T-cell (primary cell): ENCODE data around the gene LIG1. TPM values are rescaled to one million over a fixed set of nuclear protein-coding genes. Genes with fewer than 3 reads are reported as not detected.
"Not testable (repeated sequence)": the region's sequence is repeated elsewhere in the genome, so short reads cannot be mapped to it uniquely, and the experiment has no call there.

Experiments
- ATAC-seq, 4 experiments: fragments of 200-7000 bp in 3 of 4; fragments of 150-1000 bp in 1 of 4; cut with Tn5 transposase; replicated peaks in 1 of 4; 1 replicate in 3 of 4; 2 replicates in 1 of 4; pipeline ENCODE4 v1.10.0; 2021; ENCODE audit warnings: moderate library complexity in 3 of 4, mild to moderate bottlenecking in 2 of 4, moderate number of reproducible peaks in 1 of 4
- CTCF ChIA-PET, 2 donors: fragments of 300-600 bp; sonication (Branson Sonifier 250); formaldehyde crosslinking; loops; one replicate each; lab custom pipeline; 2022; ENCODE audit warnings: antibody characterized with exemption in 2 of 2; lab: Charles Lee
- POLR2A ChIA-PET, 2 donors: fragments of 300-600 bp; sonication (Branson Sonifier 250); formaldehyde crosslinking; loops; one replicate each; lab custom pipeline; 2022; ENCODE audit warnings: antibody characterized with exemption in 2 of 2; lab: Charles Lee
- DNase-seq, 35 experiments: peaks; one replicate each; pipeline versions ENCODE4 v3.0.0 to v3.0.0-alpha.2; 2013 to 2023
- H3K27ac ChIP-seq: one replicate; pipeline ENCODE4 v1.5.1; 2013; ENCODE audit warnings: low read length
- H3K27me3 ChIP-seq, 2 experiments: replicated peaks in 1 of 2; 1 replicate in 1 of 2; 2 replicates in 1 of 2; pipeline versions ENCODE4 v1.6.1 to v1.7.0; 2013; ENCODE audit warnings: low read length in 1 of 2, mixed read lengths in 1 of 2; ENCODE audit not compliant: control insufficient read depth in 2 of 2, insufficient read depth in 2 of 2; ENCODE audit errors: extremely low read depth in 1 of 2
- H3K36me3 ChIP-seq, 2 donors: 1 replicate in 1 of 2; 2 replicates in 1 of 2; pipeline versions ENCODE4 v1.6.1 to v1.7.0; 2013; ENCODE audit warnings: low read length in 1 of 2; ENCODE audit not compliant: control insufficient read depth in 2 of 2, insufficient read depth in 1 of 2; ENCODE audit errors: extremely low read depth in 1 of 2
- H3K4me1 ChIP-seq, 2 experiments: 1 replicate in 1 of 2; 2 replicates in 1 of 2; pipeline versions ENCODE4 v1.6.1 to v1.7.0; 2013; ENCODE audit warnings: low read length in 2 of 2, mixed read lengths in 1 of 2; ENCODE audit not compliant: insufficient read depth in 2 of 2, control insufficient read depth in 1 of 2; ENCODE audit errors: extremely low read depth in 1 of 2
- H3K4me3 ChIP-seq, 2 donors: 1 replicate in 1 of 2; 2 replicates in 1 of 2; pipeline versions ENCODE4 v1.5.1 to v1.7.0; 2013; ENCODE audit warnings: mild to moderate bottlenecking in 2 of 2, low read length in 1 of 2, moderate library complexity in 1 of 2; ENCODE audit not compliant: control insufficient read depth in 1 of 2; ENCODE audit errors: extremely low read depth in 1 of 2
- H3K9me3 ChIP-seq: 2 replicates; pipeline ENCODE4 v1.7.0; 2013
- H3K27ac Mint-ChIP-seq, 2 donors: one replicate each; pipeline ENCODE4 v1.8.0; 2020 to 2021; ENCODE audit warnings: mild to moderate bottlenecking in 2 of 2, mixed read lengths in 2 of 2
- H3K27me3 Mint-ChIP-seq, 2 donors: one replicate each; pipeline ENCODE4 v1.8.0; 2021 to 2022; ENCODE audit warnings: mixed read lengths in 2 of 2
- H3K36me3 Mint-ChIP-seq: one replicate; pipeline ENCODE4 v1.8.0; 2021; ENCODE audit warnings: mixed read lengths
- H3K4me1 Mint-ChIP-seq, 3 donors: one replicate each; pipeline ENCODE4 v1.8.0; 2020 to 2022; ENCODE audit warnings: mixed read lengths in 3 of 3, mild to moderate bottlenecking in 1 of 3
- H3K4me3 Mint-ChIP-seq, 3 donors: one replicate each; pipeline ENCODE4 v1.8.0; 2020 to 2022; ENCODE audit warnings: mild to moderate bottlenecking in 3 of 3, mixed read lengths in 3 of 3, moderate library complexity in 3 of 3
- H3K9me3 Mint-ChIP-seq, 3 donors: one replicate each; pipeline ENCODE4 v1.8.0; 2020 to 2022; ENCODE audit warnings: mixed read lengths in 3 of 3
- WGBS: methylation state at CpG from one replicate; pipeline ENCODE4 v1.1.5; 2013; ENCODE audit warnings: missing lambda C conversion rate; ENCODE audit not compliant: insufficient coverage; 5-methylcytosine and 5-hydroxymethylcytosine counted together
- total RNA-seq, 35 experiments: library from RNA in 6 of 35; stranded (reverse) in 6 of 35; fragments of 120-200 nt in 1 of 35; gene quantifications; one replicate each; pipeline versions ENCODE4 v1.2.1 to v1.2.4 and lab custom pipeline; 2013 to 2026

LIG1 gene
- total RNA-seq, 5 donors from 2014 or later (not counting 1 experiment from before 2014, with no cell fraction given): 58.7 to 127 (median 112) TPM

DNA sequence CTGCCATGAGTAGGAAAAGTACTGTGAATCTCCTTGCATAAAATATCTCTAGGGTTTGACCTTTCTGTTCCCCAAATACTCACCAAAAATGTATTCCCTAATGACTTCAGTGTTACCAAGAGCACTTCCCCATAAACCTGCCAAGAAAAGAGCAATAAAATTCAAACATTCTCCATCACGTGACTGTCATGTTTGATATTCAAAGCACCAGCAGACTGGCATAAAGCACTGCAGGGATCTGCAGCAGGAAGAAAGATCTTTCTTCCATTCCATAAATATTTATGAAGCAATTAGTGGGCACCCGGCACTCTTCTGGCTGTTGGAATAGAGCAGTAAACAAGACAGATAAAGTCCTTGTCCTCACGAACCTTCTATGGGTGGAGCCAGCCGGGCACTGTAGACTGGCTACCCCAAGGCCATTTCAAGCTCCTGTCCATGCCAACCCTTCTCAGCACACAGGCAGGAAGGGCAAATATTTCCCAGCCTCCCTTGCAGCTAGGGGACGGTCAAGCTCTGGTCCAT lies 79.8 kb downstream of the LIG1 start:
- Histone ChIP-seq H3K36me3 (no peaks in the 10 kb centered on the region), H3K27me3 (peaks cover 0 to 28% of the 10 kb centered on the region in 2 experiments), H3K4me1 (no peaks in the 10 kb centered on the region), H3K9me3 (no peaks in the 10 kb centered on the region), H3K27ac (no peak overlapping the region), H3K4me3 (no peak overlapping the region)
- Mint-ChIP-seq H3K4me1 (no peaks in the 10 kb centered on the region), H3K4me3 (no peak overlapping the region), H3K27me3 (peaks cover 21 to 27% of the 10 kb centered on the region in 2 donors), H3K9me3 (peaks cover 15 to 22% (median 18%) of the 10 kb centered on the region in 3 donors), H3K36me3 (peaks cover 7% of the 10 kb centered on the region), H3K27ac (no peak overlapping the region)
- no peak for ATAC-seq
- no peak for DNase-seq
- WGBS: 89% methylated on average over 4 of the region's 5 CpGs
- CTCF ChIA-PET: interaction anchor here in 1 of 2 donors (0.6 kb wide), 1 partner anchor 28 kb away, joined by 6 read pairs; no protein-coding TSS in a partner anchor
- POLR2A ChIA-PET: no interaction called here

DNA sequence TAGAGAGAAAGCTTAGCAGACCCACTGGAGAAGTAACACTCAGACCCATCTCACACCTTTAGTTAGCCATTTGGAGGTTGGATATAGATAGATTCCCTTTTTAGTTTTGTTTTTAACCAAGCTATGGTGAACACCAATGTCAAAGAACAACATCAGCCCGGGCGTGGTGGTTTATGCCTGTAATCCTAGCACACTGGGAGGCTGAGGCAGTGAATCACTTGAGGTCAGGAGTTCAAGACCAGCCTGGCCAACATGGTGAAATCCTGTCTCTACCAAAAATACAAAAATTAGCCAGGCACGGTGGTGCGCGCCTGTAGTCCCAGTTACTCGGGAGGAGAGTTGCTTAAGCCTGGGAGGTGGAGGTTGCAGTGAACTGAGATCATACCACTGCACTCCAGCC lies 81.2 kb downstream of the LIG1 start:
- ATAC-seq, H3K27ac ChIP-seq, H3K36me3 Mint-ChIP-seq, H3K4me3 Mint-ChIP-seq, H3K4me1 Mint-ChIP-seq, H3K9me3 ChIP-seq, CTCF ChIA-PET, DNase-seq, H3K4me1 ChIP-seq, H3K36me3 ChIP-seq, H3K27ac Mint-ChIP-seq, H3K4me3 ChIP-seq, POLR2A ChIA-PET, H3K9me3 Mint-ChIP-seq: not testable (repeated sequence)
- peaks cover 21 to 27% of the 10 kb centered on the region in 2 donors for H3K27me3 Mint-ChIP-seq
- peaks cover 0 to 28% of the 10 kb centered on the region in 2 experiments for H3K27me3 ChIP-seq
- WGBS: 61% methylated on average over 2 of the region's 6 CpGs

DNA sequence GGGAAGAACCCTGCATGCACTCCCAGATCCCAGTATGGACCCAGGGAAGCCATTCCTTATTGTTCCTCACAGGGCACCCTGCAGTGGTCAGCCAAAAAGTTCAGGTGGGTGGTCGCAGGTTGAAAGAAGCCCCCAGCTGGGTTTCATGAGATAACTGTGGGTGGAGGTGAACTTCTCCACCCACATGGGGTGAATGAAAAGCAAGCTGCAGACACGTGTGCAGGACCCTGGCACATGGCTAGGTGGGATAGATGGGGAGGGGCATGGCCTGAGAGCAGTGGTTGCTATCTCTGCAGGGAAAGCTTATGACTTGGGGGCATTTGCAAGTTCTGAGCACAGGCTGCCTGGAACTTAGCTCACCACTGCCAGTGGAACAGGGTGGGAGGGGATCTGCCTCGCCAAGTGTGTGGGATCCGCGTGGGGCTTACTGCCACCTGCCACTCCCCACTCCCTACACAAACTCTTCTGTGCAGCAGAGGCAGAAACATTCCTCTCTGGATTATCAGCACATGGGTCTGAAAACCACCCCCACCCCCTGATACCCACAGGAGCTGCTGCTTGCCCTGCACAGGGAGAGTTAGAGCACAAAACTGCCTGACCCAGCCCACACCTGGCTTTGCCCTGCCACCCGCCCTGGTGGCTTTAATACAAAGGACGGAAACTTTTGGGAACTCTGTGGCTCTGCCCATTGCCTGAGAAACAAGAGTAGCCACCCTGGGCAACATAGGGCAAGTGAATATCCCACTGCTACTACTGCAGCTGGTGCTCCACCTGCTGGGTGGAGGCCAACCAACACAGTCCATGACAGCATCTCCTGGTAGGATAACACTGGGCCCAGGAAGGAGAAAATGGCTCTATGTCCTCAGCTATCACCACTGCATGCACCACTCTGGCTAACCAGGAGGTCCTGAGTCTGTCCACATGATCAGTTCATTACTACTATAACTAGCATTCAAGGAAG lies 84.0 kb downstream of the LIG1 start:
- ChIA-PET POLR2A (no interaction called here), CTCF (no interaction called here)
- Histone ChIP-seq H3K27me3 (peaks cover 0 to 28% of the 10 kb centered on the region in 2 experiments), H3K36me3 (no peaks in the 10 kb centered on the region), H3K4me1 (no peaks in the 10 kb centered on the region), H3K9me3 (no peaks in the 10 kb centered on the region), H3K4me3 (no peak overlapping the region), H3K27ac (no peak overlapping the region)
- no peaks in the 10 kb centered on the region for H3K36me3 Mint-ChIP-seq
- no peak overlapping the region for H3K27ac Mint-ChIP-seq
- no peaks in the 10 kb centered on the region for H3K9me3 Mint-ChIP-seq
- WGBS: 86% methylated on average over 4 of the region's 7 CpGs
- H3K27me3 Mint-ChIP-seq: peaks cover 18 to 23% of the 10 kb centered on the region in 2 donors
- H3K4me3 Mint-ChIP-seq: no peak overlapping the region
- H3K4me1 Mint-ChIP-seq: no peaks in the 10 kb centered on the region
- DNase-seq: no peak
- ATAC-seq: no peak

DNA sequence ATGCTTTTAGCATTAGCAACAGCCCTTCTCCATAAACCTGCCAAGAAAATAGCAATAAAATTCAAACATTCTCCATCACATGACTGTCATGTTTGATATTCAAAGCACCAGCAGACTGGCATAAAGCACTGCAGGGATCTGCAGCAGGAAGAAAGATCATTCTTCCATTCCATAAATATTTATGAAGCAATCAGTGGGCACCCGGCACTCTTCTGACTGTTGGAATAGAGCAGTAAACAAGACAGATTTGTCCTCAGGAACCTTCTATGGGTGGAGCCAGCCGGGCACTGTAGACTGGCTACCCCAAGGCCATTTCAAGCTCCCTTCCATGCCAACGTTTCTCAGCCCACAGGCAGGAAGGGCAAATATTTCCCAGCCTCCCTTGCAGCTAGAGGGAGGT lies 85.1 kb downstream of the LIG1 start:
- POLR2A ChIA-PET: no interaction called here
- no peak overlapping the region for H3K4me3 Mint-ChIP-seq
- whole genome bisulfite sequencing: no CpG with 5 or more reads among the region's 3 CpGs
- peaks cover 0 to 21% of the 10 kb centered on the region in 2 experiments for H3K27me3 ChIP-seq
- H3K4me1 ChIP-seq: no peaks in the 10 kb centered on the region
- peaks cover 14 to 23% of the 10 kb centered on the region in 2 donors for H3K27me3 Mint-ChIP-seq
- H3K4me1 Mint-ChIP-seq: no peaks in the 10 kb centered on the region
- no peak overlapping the region for H3K27ac Mint-ChIP-seq
- H3K4me3 ChIP-seq: no peak overlapping the region
- DNase-seq: no peak
- H3K36me3 Mint-ChIP-seq: no peaks in the 10 kb centered on the region
- no peak overlapping the region for H3K27ac ChIP-seq
- CTCF ChIA-PET: no interaction called here
- no peaks in the 10 kb centered on the region for H3K36me3 ChIP-seq
- H3K9me3 Mint-ChIP-seq: no peaks in the 10 kb centered on the region
- no peak for ATAC-seq
- H3K9me3 ChIP-seq: no peaks in the 10 kb centered on the region

DNA sequence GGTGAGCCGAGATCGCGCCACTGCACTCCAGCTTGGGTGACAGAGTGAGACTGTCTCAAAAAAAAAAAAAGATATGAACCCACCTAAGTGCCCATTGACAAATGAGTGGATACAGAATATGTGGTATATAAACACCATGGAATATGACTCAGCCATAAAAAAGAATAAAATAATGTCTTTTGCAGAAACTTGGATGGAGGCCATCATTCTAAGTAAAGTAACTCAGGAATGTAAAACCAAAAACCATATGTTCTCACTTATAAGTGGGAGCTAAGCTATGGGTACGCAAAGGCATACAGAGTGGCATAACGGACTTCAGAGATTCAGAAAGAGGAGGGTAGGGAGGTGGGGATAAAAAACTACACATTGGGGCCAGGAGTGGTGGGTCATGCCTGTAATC lies 89.0 kb downstream of the LIG1 start:
- Histone ChIP-seq H3K9me3 (no peaks in the 10 kb centered on the region), H3K36me3 (no peaks in the 10 kb centered on the region), H3K27ac (no peak overlapping the region), H3K27me3 (peaks cover 0 to 6% of the 10 kb centered on the region in 2 experiments), H3K4me3 (no peak overlapping the region), H3K4me1 (no peaks in the 10 kb centered on the region)
- DNase-seq: no peak
- CTCF ChIA-PET: no interaction called here
- 83% methylated on average over 1 of the region's 5 CpGs for WGBS
- H3K4me3 Mint-ChIP-seq: no peak overlapping the region
- no peaks in the 10 kb centered on the region for H3K9me3 Mint-ChIP-seq
- H3K27ac Mint-ChIP-seq: no peak overlapping the region
- H3K27me3 Mint-ChIP-seq: peaks cover 11 to 17% of the 10 kb centered on the region in 2 donors
- peaks cover 4% of the 10 kb centered on the region for H3K36me3 Mint-ChIP-seq
- no peak for ATAC-seq
- POLR2A ChIA-PET: no interaction called here
- no peaks in the 10 kb centered on the region for H3K4me1 Mint-ChIP-seq

DNA sequence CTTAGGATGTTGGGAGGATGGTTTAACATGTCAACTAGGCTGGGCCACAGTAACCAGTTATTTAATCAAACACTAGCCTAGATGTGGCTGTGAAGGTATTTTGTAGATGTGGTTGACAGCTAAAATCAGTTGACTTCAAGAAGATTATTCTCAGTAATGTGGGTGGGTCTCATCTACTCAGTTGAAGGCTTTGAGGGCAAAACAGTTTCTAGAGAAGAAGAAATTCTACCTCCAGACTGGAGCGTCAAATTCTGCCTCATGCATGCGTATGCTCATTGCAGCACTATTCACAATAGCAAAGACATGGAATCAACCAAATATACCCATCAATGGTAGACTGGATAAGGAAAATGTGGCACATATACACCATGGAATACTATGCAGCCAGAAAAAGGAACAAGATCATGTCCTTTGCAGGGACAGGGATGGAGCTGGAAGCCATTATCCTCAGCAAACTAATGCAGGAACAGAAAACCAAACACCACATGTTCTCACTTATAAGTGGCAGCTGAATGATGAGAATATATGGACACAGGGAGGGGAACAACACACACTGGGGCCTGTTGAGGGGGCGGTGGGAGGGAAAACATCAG lies 99.9 kb downstream of the LIG1 start:
- ATAC-seq, H3K36me3 Mint-ChIP-seq, H3K36me3 ChIP-seq, DNase-seq, H3K27ac ChIP-seq, CTCF ChIA-PET, H3K4me3 ChIP-seq, H3K4me1 Mint-ChIP-seq, POLR2A ChIA-PET, H3K27me3 Mint-ChIP-seq, H3K9me3 Mint-ChIP-seq, H3K4me1 ChIP-seq, H3K27ac Mint-ChIP-seq, H3K4me3 Mint-ChIP-seq, H3K9me3 ChIP-seq: not testable (repeated sequence)
- H3K27me3 ChIP-seq: peaks cover 0 to 19% of the 10 kb centered on the region in 2 experiments
- WGBS: 100% methylated on average over 1 of the region's 3 CpGs
